Hypothalamus (tissue), 51 donors: Measurements from ENCODE around the gene LRMDA.

Source experiments
- DNase-seq, 51 donors: peaks; one replicate each; lab custom pipeline; 2025; lab: John Stamatoyannopoulos, UW

Gene LRMDA

DNA sequence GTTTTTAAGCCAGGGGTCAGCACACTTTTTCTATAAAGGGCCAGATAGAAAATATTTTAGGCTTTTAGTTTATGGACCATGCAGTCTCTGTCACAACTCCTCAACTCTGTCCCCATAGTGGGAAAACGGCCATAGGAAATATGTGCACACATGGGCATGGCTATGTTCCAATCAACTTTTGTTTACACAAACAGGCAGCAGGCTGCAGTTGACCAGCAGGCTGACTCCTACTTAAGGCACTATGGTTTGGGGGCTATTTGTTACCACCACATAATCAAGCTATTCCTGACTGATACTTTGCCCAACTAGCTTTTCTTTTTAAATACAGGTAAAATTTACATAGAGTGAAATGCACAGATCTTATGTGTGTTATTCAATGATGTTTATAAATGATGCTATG lies 362.4 kb downstream of the LRMDA start:
- no peak for DNase-seq

- DNase-seq = no peak
These were observed 369.7 kb downstream of the LRMDA start for GRCh38 chr10:75801121-75801520.

DNA sequence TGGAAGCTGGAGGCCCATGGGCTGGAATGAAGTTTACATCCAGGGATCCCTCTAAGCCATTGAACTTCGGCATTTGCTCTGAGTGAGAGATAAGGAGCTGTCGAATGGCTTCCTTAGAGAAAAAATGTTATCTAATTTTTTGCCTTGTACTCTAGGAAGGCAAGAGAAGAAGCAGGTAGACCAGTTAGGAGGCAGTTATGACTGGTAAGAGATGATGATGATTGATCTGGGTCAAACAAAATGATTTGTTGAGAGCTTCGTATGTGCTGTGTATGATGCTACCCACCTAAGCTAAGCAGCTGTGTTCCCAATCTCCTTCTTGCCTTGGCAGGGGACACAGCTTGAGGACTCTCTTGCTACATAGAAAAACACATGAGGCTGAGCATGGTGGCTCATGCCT lies 370.2 kb downstream of the LRMDA start:
- no peak for DNase-seq

GRCh38 chr10:75803121-75803520 lies 371.7 kb downstream of the LRMDA start:
- no peak for DNase-seq

DNA sequence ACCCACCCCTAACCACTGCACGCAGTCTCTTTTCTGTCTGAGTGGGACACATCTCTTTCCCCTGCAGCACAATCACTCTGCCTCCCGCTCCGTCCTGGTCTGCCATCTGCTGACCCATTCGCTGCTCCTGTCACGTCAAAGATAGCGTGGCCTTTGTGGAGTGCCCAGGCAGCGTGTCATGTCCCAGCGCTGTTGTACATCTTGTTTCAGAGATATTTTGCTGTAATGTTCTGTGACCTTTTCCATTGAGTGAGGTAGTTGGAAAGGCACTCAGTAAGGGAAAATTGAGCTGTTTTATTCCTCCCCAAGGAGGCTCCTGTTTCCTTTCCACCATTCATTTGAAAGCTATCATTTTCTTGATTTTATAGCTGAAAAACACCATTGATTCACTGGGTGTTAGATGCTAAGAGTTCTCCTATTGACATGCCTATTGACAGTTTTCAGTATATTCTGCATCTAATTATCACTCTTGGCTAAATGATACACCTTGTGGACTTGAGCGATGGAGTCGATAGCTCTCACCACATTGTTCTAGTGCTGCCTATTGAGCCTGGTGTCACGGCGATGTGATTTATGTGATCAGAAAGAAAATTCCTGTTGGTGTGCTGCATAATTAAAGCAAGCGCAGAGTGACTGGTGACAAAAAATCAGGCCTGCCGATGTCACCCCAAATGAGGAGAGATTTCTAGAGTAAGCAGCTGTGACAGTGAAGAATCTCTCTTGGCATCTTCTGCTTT lies 372.6 kb downstream of the LRMDA start:
- peak in 13 of 51 donors; percentile 1 to 54 (median 8) for DNase-seq

GRCh38 chr10:75806186-75806585 lies 374.8 kb downstream of the LRMDA start:
- DNase-seq = no peak

DNA sequence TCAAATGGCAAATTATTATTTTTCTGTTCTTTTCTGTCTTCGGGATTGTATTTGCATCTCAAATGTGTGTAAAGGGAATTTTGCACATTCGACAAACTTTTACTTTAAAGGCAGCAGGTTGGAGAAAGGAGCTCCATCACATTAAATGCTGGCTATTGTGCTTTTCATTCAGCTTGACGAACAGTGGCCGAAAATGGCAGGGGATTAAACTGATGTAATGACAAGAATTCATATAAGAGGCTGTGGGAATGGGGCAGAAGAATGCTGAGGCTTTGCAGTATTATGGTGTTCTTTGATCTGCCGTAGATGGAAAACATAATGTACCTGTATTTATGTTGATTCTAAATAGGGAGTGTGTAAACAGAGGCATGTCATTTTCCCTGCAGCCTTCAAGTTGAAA lies 376.0 kb downstream of the LRMDA start:
- DNase-seq = no peak

DNA sequence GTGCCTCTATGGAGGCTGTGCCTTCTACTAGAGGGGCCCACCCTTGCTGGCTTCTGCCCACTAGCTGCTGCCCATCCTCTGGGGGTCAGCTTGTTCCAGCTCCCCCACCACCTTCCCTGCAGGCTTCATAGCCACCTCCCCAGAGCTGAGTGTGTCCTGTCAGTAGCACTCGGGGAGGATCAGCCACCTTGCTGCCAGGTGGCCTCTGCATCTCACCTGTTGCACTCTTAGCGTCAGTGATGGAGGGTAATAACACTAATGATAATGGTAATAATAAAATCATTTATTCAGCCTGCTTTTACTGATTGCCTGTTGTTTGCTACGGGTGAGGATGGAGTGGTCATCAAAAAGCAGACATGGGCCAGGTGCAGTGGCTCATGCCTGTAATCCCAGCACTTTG lies 377.6 kb downstream of the LRMDA start:
- no peak for DNase-seq

DNA sequence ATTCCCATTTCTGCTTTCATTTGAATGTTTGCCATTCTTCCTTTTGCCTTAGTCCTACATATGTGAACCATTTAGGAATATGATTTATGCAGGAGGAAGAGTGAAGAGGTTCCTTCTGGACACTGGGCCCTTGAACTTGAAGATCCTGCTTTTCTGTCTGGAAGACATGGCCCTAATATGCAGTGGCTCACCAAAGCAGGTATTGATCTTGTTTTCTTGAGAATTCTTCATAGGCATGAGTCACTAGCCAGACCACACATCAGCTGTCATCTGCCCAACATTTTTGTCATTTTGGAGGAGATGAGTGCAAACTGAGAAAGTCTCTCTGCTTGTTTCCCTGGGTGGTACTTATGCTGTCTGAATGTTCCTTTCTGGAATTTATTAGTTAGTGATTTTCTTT lies 382.6 kb downstream of the LRMDA start:
- no peak for DNase-seq

- DNase-seq = no peak
These were observed 383.6 kb downstream of the LRMDA start for GRCh38 chr10:75815066-75815465.

DNA sequence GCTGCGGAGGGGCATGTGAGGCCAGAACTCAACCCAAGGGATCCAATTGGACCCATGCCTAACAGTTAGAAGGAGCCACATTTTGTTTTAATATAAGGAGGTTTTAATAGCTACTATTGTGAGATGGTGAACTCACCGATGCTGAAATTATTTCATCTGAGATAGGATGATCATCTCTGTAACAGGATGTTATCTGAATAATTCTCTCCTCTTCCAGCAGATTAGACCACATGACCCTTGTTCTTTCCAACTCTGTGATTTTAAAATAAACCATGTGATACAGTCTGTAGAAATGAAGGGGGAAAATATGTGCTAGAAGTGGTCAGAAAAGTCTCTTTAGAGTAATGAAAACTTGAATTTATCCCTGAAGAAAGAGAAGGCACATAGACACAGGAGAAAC lies 385.8 kb downstream of the LRMDA start:
- DNase-seq = no peak

DNA sequence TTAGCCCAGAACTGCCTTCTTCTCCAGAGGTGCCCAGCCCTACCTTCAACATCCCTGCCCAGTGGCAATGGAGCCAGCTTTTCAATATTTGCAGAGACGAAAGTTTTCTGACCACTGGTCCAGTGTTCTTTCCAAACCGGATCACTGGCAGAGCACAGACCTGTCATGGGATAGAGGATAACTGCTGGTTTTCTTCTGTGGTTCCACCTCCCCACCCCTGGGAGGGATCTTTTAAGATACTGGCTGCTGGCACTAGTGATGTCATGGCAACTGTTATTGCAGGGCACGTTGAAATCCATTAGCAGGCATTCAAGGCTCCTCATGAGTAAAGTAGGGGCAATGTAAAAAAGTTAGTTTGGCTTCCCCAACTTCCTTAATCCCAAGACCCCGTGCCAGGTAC lies 387.1 kb downstream of the LRMDA start:
- DNase-seq = no peak

DNA sequence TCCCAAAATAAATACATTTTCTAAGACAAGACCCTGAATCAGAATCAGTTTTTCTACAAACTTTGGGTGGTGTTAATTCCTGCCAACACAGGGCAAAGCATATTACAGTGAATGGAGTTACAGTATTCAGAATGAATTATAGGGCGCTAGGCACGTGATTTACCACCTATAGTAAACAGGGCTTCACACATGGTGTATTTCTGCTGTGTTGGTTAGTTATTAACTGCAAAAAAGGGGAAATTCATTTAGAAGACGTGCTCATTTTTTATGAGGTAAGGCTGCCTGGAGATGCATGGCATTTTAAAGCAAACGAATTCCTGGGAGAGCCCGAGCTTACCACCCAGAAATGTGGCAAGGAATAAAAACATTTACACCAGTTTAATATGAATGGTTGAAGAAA lies 393.8 kb downstream of the LRMDA start:
- DNase-seq = no peak

DNA sequence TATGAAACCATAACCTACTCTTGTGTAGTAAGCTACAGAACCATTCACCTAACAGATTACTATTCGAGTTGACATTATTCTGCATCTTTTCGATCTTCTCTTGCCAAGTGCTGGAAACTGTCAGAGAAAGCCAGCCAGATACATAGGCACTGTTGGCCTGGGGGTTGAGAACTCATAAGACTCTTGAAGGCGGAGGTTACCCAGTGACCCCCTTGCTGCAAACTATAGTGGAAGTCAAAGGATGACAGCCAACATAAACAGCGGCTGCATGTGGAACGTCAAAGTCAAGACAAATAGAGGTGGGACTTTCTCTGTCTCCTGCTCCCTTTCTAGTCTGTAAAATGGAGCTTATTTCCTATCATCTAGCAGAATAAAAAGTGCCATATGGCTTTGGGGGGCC lies 394.2 kb downstream of the LRMDA start:
- no peak for DNase-seq

DNA sequence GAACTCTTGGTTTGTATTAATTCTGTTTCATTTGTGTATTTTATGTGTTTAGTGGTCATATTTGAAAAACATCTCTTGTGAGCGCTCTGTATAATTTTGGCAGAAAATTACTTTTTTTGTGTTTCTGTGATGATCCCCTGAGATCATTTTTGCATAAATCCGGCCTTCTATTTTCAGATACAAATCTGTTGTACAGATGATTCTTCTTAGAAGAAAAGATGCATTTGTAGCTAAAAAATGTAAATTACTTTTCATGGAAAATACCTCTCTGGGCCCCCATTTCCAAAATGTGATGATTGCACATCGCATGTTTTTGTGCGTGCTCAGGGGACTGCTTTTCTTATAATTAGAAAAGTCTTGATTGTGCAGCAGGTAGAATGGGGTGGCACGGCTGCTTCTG lies 395.4 kb downstream of the LRMDA start:
- DNase-seq = no peak

GRCh38 chr10:75827587-75828021 lies 396.2 kb downstream of the LRMDA start:
- no peak for DNase-seq

DNA sequence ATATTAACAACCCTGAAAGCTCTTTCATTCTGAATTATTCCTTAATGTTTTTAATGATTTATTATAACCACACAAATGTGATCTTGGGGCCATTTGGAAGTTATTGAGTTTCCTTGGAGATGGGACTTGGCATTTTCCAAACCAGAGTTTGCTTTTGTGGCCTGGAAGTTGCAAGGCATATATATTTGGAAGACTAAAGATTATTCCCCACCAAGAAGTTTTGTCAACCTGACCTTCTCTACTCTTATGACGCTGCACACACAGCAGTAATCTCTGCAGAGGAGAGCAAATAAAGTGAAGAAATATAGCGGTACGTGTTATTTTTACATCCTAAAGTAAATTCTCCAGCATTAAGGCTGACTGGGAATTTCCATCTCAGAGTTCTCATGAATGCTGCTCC lies 397.0 kb downstream of the LRMDA start:
- no peak for DNase-seq

DNA sequence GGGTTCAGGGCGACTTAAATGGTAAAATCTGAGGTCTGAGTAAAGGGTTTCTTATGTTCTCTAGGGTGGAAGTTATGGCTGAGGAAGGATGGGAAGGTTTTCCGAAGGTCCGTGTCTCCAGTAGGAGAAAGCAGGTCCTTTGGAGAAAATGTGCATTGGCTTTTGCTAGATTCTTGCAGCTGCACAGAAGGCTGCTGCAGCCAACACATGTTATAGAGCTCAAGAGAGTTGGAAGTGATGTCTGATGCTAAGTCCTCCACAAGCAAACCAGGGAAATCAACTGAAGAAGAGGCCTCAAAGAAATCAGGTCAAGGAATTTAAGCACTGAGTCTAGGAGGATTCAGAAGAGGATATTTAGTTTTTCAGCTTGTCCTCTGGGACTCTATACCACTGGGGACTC lies 404.6 kb downstream of the LRMDA start:
- no peak for DNase-seq

GRCh38 chr10:75838486-75838885 lies 407.1 kb downstream of the LRMDA start:
- DNase-seq = no peak

DNA sequence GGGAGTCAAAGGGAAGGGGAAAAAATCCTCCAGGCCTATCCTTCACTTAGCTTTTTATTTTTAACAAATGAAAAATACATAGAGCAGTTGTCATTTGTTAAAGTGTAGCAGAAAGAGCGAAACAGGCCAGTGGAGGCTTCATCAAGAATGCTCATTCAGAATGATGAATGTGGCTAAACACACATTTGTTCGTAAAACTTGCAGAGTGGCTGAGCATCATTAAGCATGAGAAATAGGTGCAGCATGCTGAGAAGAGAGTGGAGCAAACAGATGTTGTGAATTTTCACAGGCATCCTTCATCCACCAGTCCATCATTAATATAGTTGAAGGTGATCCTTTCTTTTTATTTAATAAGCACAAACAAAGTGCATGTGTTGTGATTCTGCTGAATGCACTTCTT lies 407.6 kb downstream of the LRMDA start:
- DNase-seq = no peak

- DNase-seq = no peak
These were observed 409.8 kb downstream of the LRMDA start for GRCh38 chr10:75841266-75841665.

- no peak for DNase-seq
These were observed 413.9 kb downstream of the LRMDA start for GRCh38 chr10:75845176-75845947.
